Measurements from ENCODE around the gene ACER1.
A peak's percentile ranks its signal among the peaks of the same experiment; 100 is the strongest.
"Not testable (repeated sequence)": the region's sequence is repeated elsewhere in the genome, so short reads cannot be mapped to it uniquely, and the experiment has no call there.

ACER1 gene

GRCh38 chr19:6340493-6341201 lies 7.2 kb upstream of the ACER1 start:
- DNase-seq, result no peak
- Mint-ChIP-seq H3K4me1 (peaks cover 6 to 8% of the 10 kb centered on the region in 2 donors), H3K27ac (no peak overlapping the region), H3K4me3 (no peak overlapping the region), H3K36me3 (peaks cover 4 to 6% of the 10 kb centered on the region in 2 donors), H3K27me3 (peaks cover 6 to 7% of the 10 kb centered on the region in 2 donors), H3K9me3 (peaks cover 4 to 5% of the 10 kb centered on the region in 2 donors)
- ATAC-seq (replicated peaks), result peak; percentile 31 to 57

- Mint-ChIP-seq H3K27ac (no peak overlapping the region), H3K36me3 (no peaks in the 10 kb centered on the region), H3K4me3 (no peak overlapping the region), H3K4me1 (no peaks in the 10 kb centered on the region), H3K9me3 (no peaks in the 10 kb centered on the region), H3K27me3 (peaks cover 0 to 5% of the 10 kb centered on the region in 2 donors)
- DNase-seq, result no peak
- ATAC-seq (replicated peaks), result no peak
Observed at GRCh38 chr19:6334490-6335285, 1.3 kb upstream of the ACER1 start.

DNA sequence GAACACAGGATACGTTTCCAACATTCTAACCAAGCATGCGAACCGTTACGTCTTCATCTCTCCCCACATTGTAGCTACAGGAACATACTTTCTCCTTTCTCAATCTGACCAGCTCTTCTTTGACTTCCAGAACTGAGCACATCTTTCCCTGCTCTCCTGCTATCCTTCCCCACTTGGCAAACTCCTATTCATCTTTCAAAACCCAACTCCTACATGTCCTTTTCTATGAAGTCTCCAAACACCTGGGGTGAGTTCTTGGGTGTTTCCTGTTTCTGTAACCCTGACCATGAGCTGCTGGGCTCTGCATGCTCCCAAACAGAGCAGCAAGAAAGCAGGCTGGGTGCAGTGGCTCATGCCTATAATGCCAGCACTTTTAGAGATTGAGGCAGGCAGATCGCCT lies 6.6 kb downstream of the ACER1 start:
- DNase-seq (no peak), ATAC-seq (replicated peaks) (no peak)
- peaks cover 3% of the 10 kb centered on the region in 2 donors for H3K9me3 Mint-ChIP-seq
- no peaks in the 10 kb centered on the region for H3K4me1 Mint-ChIP-seq
- no peak overlapping the region for H3K4me3 Mint-ChIP-seq
- peaks cover 13 to 19% of the 10 kb centered on the region in 2 donors for H3K27me3 Mint-ChIP-seq
- no peak overlapping the region for H3K27ac Mint-ChIP-seq
- H3K36me3 Mint-ChIP-seq, result peaks cover 0 to 4% of the 10 kb centered on the region in 2 donors

- Mint-ChIP-seq H3K27me3 (peaks cover 13 to 19% of the 10 kb centered on the region in 2 donors), H3K36me3 (peaks cover 0 to 4% of the 10 kb centered on the region in 2 donors), H3K4me3 (no peak overlapping the region), H3K27ac (no peak overlapping the region), H3K4me1 (no peaks in the 10 kb centered on the region), H3K9me3 (peaks cover 3% of the 10 kb centered on the region in 2 donors)
- ATAC-seq (replicated peaks) (no peak), DNase-seq (no peak)
Observed at GRCh38 chr19:6325614-6326013, 7.8 kb downstream of the ACER1 start.

- H3K27ac Mint-ChIP-seq, result no peak overlapping the region
- peaks cover 0 to 4% of the 10 kb centered on the region in 2 donors for H3K36me3 Mint-ChIP-seq
- DNase-seq (no peak), ATAC-seq (replicated peaks) (no peak)
- H3K4me1 Mint-ChIP-seq, result no peaks in the 10 kb centered on the region
- H3K4me3 Mint-ChIP-seq, result no peak overlapping the region
- peaks cover 13 to 19% of the 10 kb centered on the region in 2 donors for H3K27me3 Mint-ChIP-seq
- peaks cover 3% of the 10 kb centered on the region in 2 donors for H3K9me3 Mint-ChIP-seq
Observed at GRCh38 chr19:6324757-6325156, 8.7 kb downstream of the ACER1 start.

- H3K4me1 Mint-ChIP-seq, result no peaks in the 10 kb centered on the region
- no peak for DNase-seq
- H3K9me3 Mint-ChIP-seq, result peaks cover 3% of the 10 kb centered on the region in 2 donors
- H3K27ac Mint-ChIP-seq, result no peak overlapping the region
- no peak for ATAC-seq (replicated peaks)
- peaks cover 13 to 24% of the 10 kb centered on the region in 2 donors for H3K27me3 Mint-ChIP-seq
- H3K36me3 Mint-ChIP-seq, result peaks cover 0 to 4% of the 10 kb centered on the region in 2 donors
- no peak overlapping the region for H3K4me3 Mint-ChIP-seq
Observed at GRCh38 chr19:6322284-6322683, 11.1 kb downstream of the ACER1 start.

- Mint-ChIP-seq H3K4me3 (no peak overlapping the region), H3K36me3 (peaks cover 0 to 4% of the 10 kb centered on the region in 2 donors), H3K4me1 (no peaks in the 10 kb centered on the region), H3K27me3 (peaks cover 11 to 18% of the 10 kb centered on the region in 2 donors), H3K27ac (no peak overlapping the region), H3K9me3 (peaks cover 3% of the 10 kb centered on the region in 2 donors)
- DNase-seq (no peak), ATAC-seq (replicated peaks) (no peak)
Observed at GRCh38 chr19:6319376-6319775, 14.0 kb downstream of the ACER1 start.

DNA sequence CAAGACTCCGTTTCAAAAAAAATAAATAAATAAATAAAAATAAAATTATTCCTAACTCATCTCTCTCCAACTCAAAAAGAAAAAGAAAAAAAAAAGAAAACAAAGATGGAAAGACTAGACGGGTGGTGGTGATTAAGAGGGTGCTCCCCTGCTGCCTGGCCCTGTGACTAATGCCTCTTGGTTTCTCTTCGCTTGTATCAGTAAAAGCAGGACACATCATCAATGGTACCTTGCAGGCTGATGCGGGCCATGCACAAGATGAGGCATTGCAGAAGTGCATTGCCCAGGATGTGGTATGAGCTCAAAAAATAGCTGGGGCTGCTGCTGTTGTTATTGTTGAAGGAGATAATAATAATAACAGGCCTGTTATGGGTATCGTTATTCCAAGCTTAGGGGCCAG lies 14.6 kb downstream of the ACER1 start:
- peaks cover 0 to 4% of the 10 kb centered on the region in 2 donors for H3K36me3 Mint-ChIP-seq
- H3K9me3 Mint-ChIP-seq, result peaks cover 3% of the 10 kb centered on the region in 2 donors
- DNase-seq (no peak), ATAC-seq (replicated peaks) (no peak)
- peaks cover 11 to 18% of the 10 kb centered on the region in 2 donors for H3K27me3 Mint-ChIP-seq
- no peak overlapping the region for H3K27ac Mint-ChIP-seq
- no peak overlapping the region for H3K4me3 Mint-ChIP-seq
- H3K4me1 Mint-ChIP-seq, result no peaks in the 10 kb centered on the region

DNA sequence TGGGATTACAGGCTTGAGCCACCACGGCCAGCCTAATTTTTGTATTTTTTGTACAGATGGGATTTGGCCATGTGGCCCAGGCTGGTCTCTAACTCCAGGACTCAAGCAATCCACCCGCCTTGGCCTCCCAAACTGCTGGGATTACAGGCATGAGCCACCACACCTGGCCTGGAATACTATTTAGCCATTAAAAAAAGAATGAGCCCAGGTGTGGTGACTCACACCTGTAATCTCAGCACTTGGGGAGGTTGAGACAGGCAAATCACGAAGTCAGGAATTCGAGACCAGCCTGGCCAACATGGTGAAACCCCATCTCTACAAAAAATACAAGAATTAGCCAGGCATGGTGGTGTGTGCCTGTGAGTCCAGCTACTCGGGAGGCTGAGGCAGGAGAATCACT lies 17.8 kb downstream of the ACER1 start:
- H3K9me3 Mint-ChIP-seq; H3K4me3 Mint-ChIP-seq; H3K4me1 Mint-ChIP-seq; ATAC-seq (replicated peaks); DNase-seq; H3K27ac Mint-ChIP-seq; H3K36me3 Mint-ChIP-seq: not testable (repeated sequence)
- peaks cover 16 to 20% of the 10 kb centered on the region in 2 donors for H3K27me3 Mint-ChIP-seq

GRCh38 chr19:6313398-6313969 lies 19.9 kb downstream of the ACER1 start:
- ATAC-seq (replicated peaks) (no peak), DNase-seq (no peak)
- Mint-ChIP-seq H3K4me3 (no peak overlapping the region), H3K9me3 (peaks cover 9 to 10% of the 10 kb centered on the region in 2 donors), H3K36me3 (peaks cover 0 to 4% of the 10 kb centered on the region in 2 donors), H3K27me3 (peaks cover 20 to 25% of the 10 kb centered on the region in 2 donors), H3K4me1 (no peaks in the 10 kb centered on the region), H3K27ac (no peak overlapping the region)

- no peaks in the 10 kb centered on the region for H3K4me1 Mint-ChIP-seq
- H3K36me3 Mint-ChIP-seq, result peaks cover 0 to 4% of the 10 kb centered on the region in 2 donors
- H3K27me3 Mint-ChIP-seq, result peaks cover 22 to 29% of the 10 kb centered on the region in 2 donors
- DNase-seq (no peak), ATAC-seq (replicated peaks) (no peak)
- H3K9me3 Mint-ChIP-seq, result peaks cover 9 to 10% of the 10 kb centered on the region in 2 donors
- no peak overlapping the region for H3K27ac Mint-ChIP-seq
- no peak overlapping the region for H3K4me3 Mint-ChIP-seq
Observed at GRCh38 chr19:6312018-6312417, 21.4 kb downstream of the ACER1 start.

- DNase-seq (no peak), ATAC-seq (replicated peaks) (no peak)
- Mint-ChIP-seq H3K9me3 (peaks cover 4 to 6% of the 10 kb centered on the region in 2 donors), H3K27me3 (peaks cover 2 to 12% of the 10 kb centered on the region in 2 donors), H3K4me1 (no peaks in the 10 kb centered on the region), H3K27ac (no peak overlapping the region), H3K36me3 (peaks cover 0 to 4% of the 10 kb centered on the region in 2 donors), H3K4me3 (no peak overlapping the region)
Observed at GRCh38 chr19:6298413-6298812, 35.0 kb downstream of the ACER1 start.

DNA sequence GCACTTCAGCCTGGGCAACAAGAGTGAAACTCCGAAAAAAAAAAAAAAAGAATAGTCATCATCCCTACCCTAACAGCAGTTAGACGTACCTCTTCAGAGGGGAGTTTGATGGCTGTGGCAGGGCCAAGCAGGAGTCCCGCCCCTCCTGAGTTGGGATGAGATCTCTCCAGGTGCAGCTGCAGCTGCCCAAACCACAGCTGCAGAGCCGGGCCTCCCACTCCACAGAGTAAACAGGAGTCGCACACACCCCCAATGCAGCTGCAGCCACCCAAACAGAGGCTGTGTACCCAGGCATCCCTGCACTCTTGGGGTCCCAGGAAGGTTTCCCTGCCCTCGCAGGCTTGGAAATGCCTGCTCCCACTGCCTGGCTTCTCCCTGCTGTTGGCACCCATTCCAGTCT lies 36.2 kb downstream of the ACER1 start:
- Mint-ChIP-seq H3K27me3 (peaks cover 0 to 2% of the 10 kb centered on the region in 2 donors), H3K36me3 (peaks cover 3 to 4% of the 10 kb centered on the region in 2 donors), H3K9me3 (peaks cover 8 to 9% of the 10 kb centered on the region in 2 donors), H3K4me1 (no peaks in the 10 kb centered on the region), H3K27ac (no peak overlapping the region), H3K4me3 (no peak overlapping the region)
- no peak for DNase-seq
- ATAC-seq (replicated peaks), result no peak

- no peak for ATAC-seq (replicated peaks)
Observed at GRCh38 chr19:6292006-6292405, 41.4 kb downstream of the ACER1 start.

More at GRCh38 chr19:6292006-6292405, 41.4 kb downstream of the ACER1 start:
- Mint-ChIP-seq H3K36me3 (peaks cover 10 to 12% of the 10 kb centered on the region in 2 donors), H3K9me3 (peaks cover 25 to 39% of the 10 kb centered on the region in 2 donors), H3K27me3 (no peaks in the 10 kb centered on the region), H3K4me1 (no peaks in the 10 kb centered on the region), H3K27ac (no peak overlapping the region), H3K4me3 (no peak overlapping the region)
- DNase-seq, result no peak
